Uterus (tissue), 4 donors: ENCODE measurements around the gene TCIRG1. TPM values are rescaled to one million over a fixed set of nuclear protein-coding genes. Genes with fewer than 3 reads are reported as not detected.

Experiments used
- DNase-seq, 2 donors: peaks; one replicate each; pipeline ENCODE4 v3.0.0-alpha.2; 2019 to 2020
- H3K27ac ChIP-seq, 2 donors: fragments of 200-600 bp; sonication (generic); 1 replicate in 1 of 2; 2 replicates in 1 of 2; pipeline ENCODE4 v1.5.1; 2016 to 2018
- H3K27me3 ChIP-seq, 2 donors: fragments of 200-600 bp; sonication (generic); one replicate each; pipeline ENCODE4 v1.5.1; 2018 to 2019; ENCODE audit warnings: control low read depth in 1 of 2
- H3K36me3 ChIP-seq, 2 donors: fragments of 200-600 bp; sonication (generic); one replicate each; pipeline ENCODE4 v1.5.1; 2019; ENCODE audit warnings: control low read depth in 1 of 2
- H3K4me1 ChIP-seq, 2 donors: fragments of 200-600 bp; sonication (generic); one replicate each; pipeline ENCODE4 v1.5.1; 2018 to 2019; ENCODE audit warnings: control low read depth in 1 of 2
- H3K4me3 ChIP-seq, 2 donors: fragments of 200-600 bp; sonication (generic); 1 replicate in 1 of 2; 2 replicates in 1 of 2; pipeline ENCODE4 v1.5.1; 2018 to 2019; ENCODE audit warnings: mild to moderate bottlenecking in 1 of 2
- H3K9me3 ChIP-seq, 2 donors: fragments of 200-600 bp; sonication (generic); one replicate each; pipeline ENCODE4 v1.5.1; 2019; ENCODE audit warnings: control low read depth in 1 of 2
- CTCF ChIP-seq, 4 experiments: fragments of 200-600 bp in 2 of 4; fragments of 450-650 bp in 2 of 4; sonication (generic) in 2 of 4; IDR thresholded peaks; one replicate each; pipeline ENCODE4 v1.5.1; 2016 to 2019; ENCODE audit warnings: antibody characterized with exemption in 4 of 4, mild to moderate bottlenecking in 2 of 4, moderate library complexity in 1 of 4
- POLR2A ChIP-seq, 2 donors: fragments of 450-650 bp; IDR thresholded peaks; one replicate each; pipeline ENCODE4 v1.6.1; 2016; ENCODE audit warnings: antibody characterized with exemption in 2 of 2, mild to moderate bottlenecking in 1 of 2, moderate library complexity in 1 of 2
- intact Hi-C: fragments of 100-400 bp; cut with DNase I; formaldehyde crosslinking; loops from one replicate; pipeline ENCODE4 v1.15.1; 2023; ENCODE audit warnings: low total_unique reads
- total RNA-seq, 4 donors: library from RNA; depleted of rRNA in 3 of 4; stranded (reverse); fragments of >200 nt in 3 of 4; gene quantifications; one replicate each; pipeline versions ENCODE4 v1.1.0 to v1.2.4, GENCODE V29; 2014 to 2023
- donor health status: DM: yes; HTN: yes; CAD: no.

Gene TCIRG1
- total RNA-seq, 4 donors from 2014 or later, result 62.1 to 162 (median 115) TPM

- intact Hi-C loops, result no loop called here
- H3K27ac ChIP-seq, result no peak overlapping the region
- DNase-seq, result no peak
- H3K4me1 ChIP-seq, result no peaks in the 10 kb centered on the region
- no peaks in the 10 kb centered on the region for H3K27me3 ChIP-seq
- H3K36me3 ChIP-seq, result no peaks in the 10 kb centered on the region
- H3K4me3 ChIP-seq, result no peak overlapping the region
- TF ChIP-seq CTCF (IDR thresholded peaks at IDR 0.05) (no peak), POLR2A (IDR thresholded peaks at IDR 0.05) (no peak)
- H3K9me3 ChIP-seq, result no peaks in the 10 kb centered on the region
Observed at GRCh38 chr11:67996051-67996450, 42.8 kb upstream of the TCIRG1 start.

GRCh38 chr11:67996622-67997474, 42.0 kb upstream of the TCIRG1 start:
- no peaks in the 10 kb centered on the region for H3K4me1 ChIP-seq
- TF ChIP-seq POLR2A (IDR thresholded peaks at IDR 0.05) (no peak), CTCF (IDR thresholded peaks at IDR 0.05) (no peak)
- DNase-seq, result no peak
- H3K4me3 ChIP-seq, result no peak overlapping the region
- no peaks in the 10 kb centered on the region for H3K36me3 ChIP-seq
- H3K9me3 ChIP-seq, result no peaks in the 10 kb centered on the region
- no peak overlapping the region for H3K27ac ChIP-seq
- intact Hi-C loops, result no loop called here
- H3K27me3 ChIP-seq, result no peaks in the 10 kb centered on the region

GRCh38 chr11:67997475-67997921, 41.3 kb upstream of the TCIRG1 start:
- H3K36me3 ChIP-seq, result no peaks in the 10 kb centered on the region
- H3K9me3 ChIP-seq, result no peaks in the 10 kb centered on the region
- no peaks in the 10 kb centered on the region for H3K27me3 ChIP-seq
- TF ChIP-seq POLR2A (IDR thresholded peaks at IDR 0.05) (no peak), CTCF (IDR thresholded peaks at IDR 0.05) (no peak)
- H3K4me1 ChIP-seq, result no peaks in the 10 kb centered on the region
- H3K4me3 ChIP-seq, result no peak overlapping the region
- H3K27ac ChIP-seq, result no peak overlapping the region
- DNase-seq, result no peak
- intact Hi-C loops, result no loop called here

GRCh38 chr11:67998150-67999045, 40.4 kb upstream of the TCIRG1 start:
- H3K9me3 ChIP-seq, result no peaks in the 10 kb centered on the region
- no peak for DNase-seq
- intact Hi-C loops, result no loop called here

More at GRCh38 chr11:67998150-67999045, 40.4 kb upstream of the TCIRG1 start:
- Histone ChIP-seq H3K4me1 (no peaks in the 10 kb centered on the region), H3K27ac (no peak overlapping the region), H3K4me3 (no peak overlapping the region), H3K27me3 (no peaks in the 10 kb centered on the region), H3K36me3 (no peaks in the 10 kb centered on the region)
- no peak for TF ChIP-seq POLR2A (IDR thresholded peaks at IDR 0.05)
- TF ChIP-seq CTCF (IDR thresholded peaks at IDR 0.05), result no peak
